Esophagus muscularis mucosa (tissue), 4 donors: ENCODE results near the gene VSX1. TPM values are rescaled to one million over a fixed set of nuclear protein-coding genes. Genes with fewer than 3 reads are reported as not detected.

Experiments
- DNase-seq: peaks from one replicate; pipeline ENCODE4 v3.0.0-alpha.2; 2017; ENCODE audit errors: extremely low spot score
- H3K27ac ChIP-seq, 4 donors: fragments of 200-600 bp; sonication (generic); replicated peaks in 1 of 4; 1 replicate in 3 of 4; 2 replicates in 1 of 4; pipeline ENCODE4 v1.5.1; 2016 to 2019; ENCODE audit warnings: mild to moderate bottlenecking in 1 of 4
- H3K27me3 ChIP-seq, 4 donors: fragments of 200-600 bp; sonication (generic); one replicate each; pipeline versions ENCODE4 v1.5.1 to v1.6.0; 2016 to 2019
- H3K36me3 ChIP-seq, 4 donors: fragments of 200-600 bp; sonication (generic); one replicate each; pipeline ENCODE4 v1.5.1; 2016 to 2019
- H3K4me1 ChIP-seq, 4 donors: fragments of 200-600 bp; sonication (generic); one replicate each; pipeline ENCODE4 v1.5.1; 2016 to 2019
- H3K4me3 ChIP-seq, 4 donors: fragments of 200-600 bp; sonication (generic); 1 replicate in 2 of 4; 2 replicates in 2 of 4; pipeline ENCODE4 v1.5.1; 2016 to 2019; ENCODE audit warnings: mild to moderate bottlenecking in 4 of 4, moderate library complexity in 1 of 4
- H3K9me3 ChIP-seq, 4 donors: fragments of 200-600 bp; sonication (generic); 1 replicate in 3 of 4; 2 replicates in 1 of 4; pipeline ENCODE4 v1.5.1; 2016 to 2019
- EP300 ChIP-seq: sonication (generic); formaldehyde crosslinking; IDR thresholded peaks from one replicate; pipeline ENCODE4 v1.6.1; 2017; ENCODE audit warnings: antibody characterized with exemption
- POLR2A ChIP-seq: fragments of 450-650 bp; IDR thresholded peaks from one replicate; pipeline ENCODE4 v1.6.1; 2017; ENCODE audit warnings: antibody characterized with exemption, moderate library complexity, mild to moderate bottlenecking, low read depth
- POLR2AphosphoS5 ChIP-seq, 2 donors: sonication (generic); formaldehyde crosslinking; IDR thresholded peaks; one replicate each; pipeline ENCODE4 v1.6.1; 2017; ENCODE audit warnings: antibody characterized with exemption in 2 of 2
- WGBS: methylation state at CpG from one replicate; pipeline ENCODE4 v1.1.5; 2018; 5-methylcytosine and 5-hydroxymethylcytosine counted together
- intact Hi-C: fragments of 100-400 bp; cut with DNase I; formaldehyde crosslinking; loops from one replicate; pipeline ENCODE4 v1.15.1; 2023
- total RNA-seq, 4 donors: library from RNA; depleted of rRNA; stranded (reverse); fragments of >200 nt; gene quantifications; one replicate each; pipeline versions ENCODE4 v1.1.0 to v1.2.1, GENCODE V29; 2016
- TF ChIP-seq, protein P1 (sequence below), 3 experiments: fragments of 200-600 bp in 2 of 3; fragments of 450-650 bp in 1 of 3; sonication (generic) in 2 of 3; IDR thresholded peaks; one replicate each; pipeline ENCODE4 v1.5.1; 2017 to 2019; ENCODE audit warnings: antibody characterized with exemption in 3 of 3, mild to moderate bottlenecking in 2 of 3, moderate library complexity in 1 of 3

Gene VSX1
- total RNA-seq, 4 donors from 2014 or later = 0.83 TPM; not detected in 3

DNA sequence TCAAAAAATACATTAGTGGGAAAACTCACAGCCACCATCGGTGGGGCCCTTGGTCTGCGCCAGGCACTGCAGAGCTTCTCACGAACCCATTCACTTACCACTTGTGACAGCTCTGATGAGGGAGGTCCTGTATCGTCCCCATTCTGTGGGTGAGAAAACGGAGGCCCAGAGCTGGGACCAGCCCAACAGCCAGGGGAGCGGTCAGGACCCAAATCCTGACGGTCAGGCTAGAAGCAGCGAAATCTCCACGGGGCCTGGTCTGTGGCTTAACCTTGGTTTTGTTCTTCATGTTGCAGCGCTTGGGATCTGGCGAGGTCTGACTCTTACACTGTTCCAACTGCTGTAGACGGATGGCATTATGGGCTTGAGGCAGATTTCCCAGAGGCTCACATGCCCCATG, 7.7 kb upstream of the VSX1 start:
- peaks cover 0 to 63% (median 15%) of the 10 kb centered on the region in 4 donors for H3K27me3 ChIP-seq
- intact Hi-C loops = no loop called here
- no peak for TF ChIP-seq EP300
- TF ChIP-seq POLR2AphosphoS5 (IDR thresholded peaks at IDR 0.05) = no peak
- no peak for TF ChIP-seq POLR2A
- TF ChIP-seq, protein P1, sequence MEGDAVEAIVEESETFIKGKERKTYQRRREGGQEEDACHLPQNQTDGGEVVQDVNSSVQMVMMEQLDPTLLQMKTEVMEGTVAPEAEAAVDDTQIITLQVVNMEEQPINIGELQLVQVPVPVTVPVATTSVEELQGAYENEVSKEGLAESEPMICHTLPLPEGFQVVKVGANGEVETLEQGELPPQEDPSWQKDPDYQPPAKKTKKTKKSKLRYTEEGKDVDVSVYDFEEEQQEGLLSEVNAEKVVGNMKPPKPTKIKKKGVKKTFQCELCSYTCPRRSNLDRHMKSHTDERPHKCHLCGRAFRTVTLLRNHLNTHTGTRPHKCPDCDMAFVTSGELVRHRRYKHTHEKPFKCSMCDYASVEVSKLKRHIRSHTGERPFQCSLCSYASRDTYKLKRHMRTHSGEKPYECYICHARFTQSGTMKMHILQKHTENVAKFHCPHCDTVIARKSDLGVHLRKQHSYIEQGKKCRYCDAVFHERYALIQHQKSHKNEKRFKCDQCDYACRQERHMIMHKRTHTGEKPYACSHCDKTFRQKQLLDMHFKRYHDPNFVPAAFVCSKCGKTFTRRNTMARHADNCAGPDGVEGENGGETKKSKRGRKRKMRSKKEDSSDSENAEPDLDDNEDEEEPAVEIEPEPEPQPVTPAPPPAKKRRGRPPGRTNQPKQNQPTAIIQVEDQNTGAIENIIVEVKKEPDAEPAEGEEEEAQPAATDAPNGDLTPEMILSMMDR (IDR thresholded peaks at IDR 0.05) = no peak
- 89% methylated on average over 12 of the region's 12 CpGs for WGBS
- DNase-seq = peak; percentile 81
- no peaks in the 10 kb centered on the region for H3K36me3 ChIP-seq
- no peak overlapping the region for H3K4me3 ChIP-seq
- peaks cover 0 to 7% (median 4%) of the 10 kb centered on the region in 4 donors for H3K4me1 ChIP-seq
- H3K27ac ChIP-seq = no peak overlapping the region
- H3K9me3 ChIP-seq = no peaks in the 10 kb centered on the region

DNA sequence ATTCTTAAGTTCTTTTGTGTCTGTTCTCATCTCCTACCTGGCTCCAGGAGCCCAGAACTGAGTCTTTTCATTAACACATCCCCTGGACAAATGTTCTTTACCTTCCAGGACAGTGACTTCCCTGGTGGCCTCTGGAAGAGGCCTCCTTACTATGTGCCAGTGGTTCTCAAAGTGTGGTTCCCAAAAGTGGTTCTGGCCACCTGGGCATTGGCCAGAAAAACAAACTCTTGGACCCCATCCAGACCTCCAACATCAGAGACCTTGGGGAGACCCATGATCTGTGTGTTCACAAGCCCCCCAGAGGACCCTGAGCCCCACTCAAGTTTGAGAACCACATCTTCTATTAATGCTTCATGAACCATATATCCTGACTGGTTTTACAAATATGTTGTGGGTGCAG, 7.2 kb upstream of the VSX1 start:
- no peak for TF ChIP-seq EP300
- TF ChIP-seq, protein P1 (IDR thresholded peaks at IDR 0.05) = no peak
- TF ChIP-seq POLR2A = no peak
- no peak for TF ChIP-seq POLR2AphosphoS5 (IDR thresholded peaks at IDR 0.05)
- Histone ChIP-seq H3K27me3 (peaks cover 0 to 69% (median 21%) of the 10 kb centered on the region in 4 donors), H3K9me3 (no peaks in the 10 kb centered on the region), H3K4me1 (peaks cover under 1 to 13% (median 10%) of the 10 kb centered on the region in 4 donors), H3K27ac (no peak overlapping the region), H3K36me3 (no peaks in the 10 kb centered on the region), H3K4me3 (no peak overlapping the region)
- intact Hi-C loops = no loop called here
- DNase-seq = peak; percentile 68

DNA sequence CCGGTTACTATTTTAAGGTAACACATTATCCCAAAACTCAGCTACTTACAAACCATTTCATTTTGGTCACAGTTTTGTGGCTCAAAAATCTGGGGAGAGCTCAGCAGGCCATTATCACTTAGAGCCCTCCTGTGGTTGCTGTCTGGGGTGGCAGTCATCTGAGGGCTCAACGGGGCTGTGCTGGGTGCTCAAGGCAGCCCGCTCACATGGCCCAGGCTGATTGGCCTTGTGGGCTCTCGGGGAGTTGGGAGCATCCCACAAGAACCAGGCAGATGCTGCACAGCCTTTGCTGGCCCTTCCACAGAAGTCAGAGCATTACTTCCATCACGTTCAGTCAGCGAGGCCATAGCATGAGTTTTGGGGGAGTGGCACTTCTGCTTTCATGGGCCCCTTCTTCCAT, 6.3 kb upstream of the VSX1 start:
- intact Hi-C loops = no loop called here
- Histone ChIP-seq H3K9me3 (no peaks in the 10 kb centered on the region), H3K27ac (no peak overlapping the region), H3K4me3 (no peak overlapping the region), H3K36me3 (no peaks in the 10 kb centered on the region), H3K4me1 (peaks cover 9 to 21% (median 18%) of the 10 kb centered on the region in 4 donors), H3K27me3 (peaks cover 0 to 77% (median 29%) of the 10 kb centered on the region in 4 donors)
- TF ChIP-seq, protein P1 (IDR thresholded peaks at IDR 0.05) = no peak
- no peak for TF ChIP-seq POLR2AphosphoS5 (IDR thresholded peaks at IDR 0.05)
- no peak for TF ChIP-seq POLR2A
- no peak for TF ChIP-seq EP300
- DNase-seq = peak; percentile 64
- WGBS = 73% methylated on average over 5 of the region's 6 CpGs

DNA sequence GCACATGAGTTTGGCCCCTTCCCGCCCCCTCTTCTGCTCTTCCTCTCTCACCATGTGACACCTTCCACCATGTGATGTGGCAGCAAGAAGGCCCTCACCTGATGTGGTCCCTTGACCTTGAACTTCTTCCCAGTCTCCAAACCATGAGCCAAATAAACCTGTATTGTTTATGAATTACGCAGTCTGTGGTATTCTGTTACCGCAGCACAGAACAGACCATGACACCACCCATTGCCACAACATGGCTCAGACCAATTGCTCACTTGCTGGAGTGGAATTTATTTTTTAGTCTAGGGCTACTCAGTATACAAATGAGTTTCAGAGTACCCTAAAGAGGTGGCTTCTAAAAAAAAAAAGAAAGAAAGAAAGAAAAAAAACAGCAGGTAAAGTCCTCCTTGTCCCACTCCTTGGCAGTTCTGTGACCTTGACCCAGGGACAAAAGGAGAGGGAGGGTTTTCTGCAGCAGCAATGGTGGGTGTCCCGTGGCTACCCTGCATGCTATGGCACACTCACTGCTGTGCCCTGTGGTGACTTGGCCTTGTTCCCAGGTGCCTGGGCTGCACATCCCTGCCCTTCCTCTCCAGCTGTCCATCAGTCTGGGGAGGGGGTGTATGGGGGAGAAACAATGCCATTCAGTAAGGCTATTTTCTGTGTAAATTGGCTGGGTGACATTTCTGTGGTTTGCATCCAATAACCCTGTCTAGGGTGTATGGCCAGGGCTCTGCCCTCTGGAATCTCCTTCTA, 5.4 kb upstream of the VSX1 start:
- Histone ChIP-seq H3K4me1 (peaks cover 11 to 24% (median 22%) of the 10 kb centered on the region in 4 donors), H3K36me3 (no peaks in the 10 kb centered on the region), H3K27me3 (peaks cover 0 to 86% (median 36%) of the 10 kb centered on the region in 4 donors), H3K9me3 (no peaks in the 10 kb centered on the region), H3K4me3 (no peak overlapping the region), H3K27ac (no peak overlapping the region)
- DNase-seq = peak; percentile 1
- 89% methylated on average over 4 of the region's 4 CpGs for WGBS
- intact Hi-C loops = no loop called here
- no peak for TF ChIP-seq POLR2AphosphoS5 (IDR thresholded peaks at IDR 0.05)
- TF ChIP-seq POLR2A = no peak
- TF ChIP-seq EP300 = no peak
- TF ChIP-seq, protein P1 (IDR thresholded peaks at IDR 0.05) = no peak
